GM19438 (cell line): ENCODE results near the gene DLG3.

Experiments used
- ATAC-seq: cut with Tn5 transposase; IDR thresholded peaks from one replicate; pipeline ENCODE4 v1.9.1; 2021; ENCODE audit warnings: low read depth; ENCODE audit not compliant: unreplicated experiment

The DLG3 gene

GRCh38 chrX:70476166-70476933 is 31.7 kb downstream of the DLG3 start:
- no peak for ATAC-seq

GRCh38 chrX:70476934-70477733 is 32.5 kb downstream of the DLG3 start:
- ATAC-seq, result no peak

GRCh38 chrX:70477734-70478075 is 33.1 kb downstream of the DLG3 start:
- ATAC-seq, result no peak

- ATAC-seq, result no peak
Measured at GRCh38 chrX:70478526-70479245, 34.1 kb downstream of the DLG3 start.

GRCh38 chrX:70479247-70479921 is 34.7 kb downstream of the DLG3 start:
- ATAC-seq, result no peak

GRCh38 chrX:70479922-70480659 is 35.5 kb downstream of the DLG3 start:
- no peak for ATAC-seq

- ATAC-seq, result no peak
Measured at GRCh38 chrX:70480660-70481018, 36.0 kb downstream of the DLG3 start.

GRCh38 chrX:70481471-70482270 is 37.0 kb downstream of the DLG3 start:
- ATAC-seq, result no peak

GRCh38 chrX:70482300-70482699 is 37.7 kb downstream of the DLG3 start:
- ATAC-seq, result no peak

GRCh38 chrX:70485466-70485865 is 40.8 kb downstream of the DLG3 start:
- no peak for ATAC-seq

GRCh38 chrX:70488856-70489255 is 44.2 kb downstream of the DLG3 start:
- ATAC-seq, result no peak

- ATAC-seq, result no peak
Measured at GRCh38 chrX:70494441-70494840, 49.8 kb downstream of the DLG3 start.

- no peak for ATAC-seq
Measured at GRCh38 chrX:70496491-70496890, 51.9 kb downstream of the DLG3 start.

GRCh38 chrX:70497026-70497425 is 52.4 kb downstream of the DLG3 start:
- ATAC-seq, result no peak

- ATAC-seq, result no peak
Measured at GRCh38 chrX:70498129-70498528, 53.5 kb downstream of the DLG3 start.

GRCh38 chrX:70500826-70501225 is 56.2 kb downstream of the DLG3 start:
- ATAC-seq, result no peak

- no peak for ATAC-seq
Measured at GRCh38 chrX:70504772-70505450, 60.3 kb downstream of the DLG3 start.

- ATAC-seq, result no peak
Measured at GRCh38 chrX:70505451-70505841, 60.8 kb downstream of the DLG3 start.
